HG03159 (cell line): ENCODE results near the gene MCEMP1.
"Not testable (repeated sequence)": the region's sequence is repeated elsewhere in the genome, so short reads cannot be mapped to it uniquely, and the experiment has no call there.

ENCODE experiments used
- ATAC-seq: cut with Tn5 transposase; IDR thresholded peaks from one replicate; pipeline ENCODE4 v1.9.1; 2021; ENCODE audit warnings: mild to moderate bottlenecking, moderate library complexity; ENCODE audit not compliant: unreplicated experiment

MCEMP1 gene

DNA sequence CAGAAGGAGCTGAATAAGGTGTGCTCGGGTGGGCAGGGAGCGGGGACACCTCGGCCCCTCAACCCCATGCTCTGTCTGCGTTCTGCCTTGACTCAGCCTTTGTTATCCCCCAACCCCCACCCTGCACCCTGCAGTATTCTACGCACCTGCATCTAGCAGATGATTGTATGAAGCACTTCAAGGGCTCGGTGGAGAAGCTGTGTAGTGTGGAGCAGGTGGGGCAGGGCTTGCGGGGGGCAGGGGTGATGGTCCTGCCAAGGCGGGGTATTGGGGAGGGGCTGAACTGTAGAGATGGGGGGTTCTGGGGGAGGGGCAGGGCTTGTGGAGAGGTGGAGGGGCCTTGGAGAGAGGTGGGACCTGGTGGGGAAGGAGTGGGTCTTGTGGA, 33.9 kb upstream of the MCEMP1 start:
- no peak for ATAC-seq

DNA sequence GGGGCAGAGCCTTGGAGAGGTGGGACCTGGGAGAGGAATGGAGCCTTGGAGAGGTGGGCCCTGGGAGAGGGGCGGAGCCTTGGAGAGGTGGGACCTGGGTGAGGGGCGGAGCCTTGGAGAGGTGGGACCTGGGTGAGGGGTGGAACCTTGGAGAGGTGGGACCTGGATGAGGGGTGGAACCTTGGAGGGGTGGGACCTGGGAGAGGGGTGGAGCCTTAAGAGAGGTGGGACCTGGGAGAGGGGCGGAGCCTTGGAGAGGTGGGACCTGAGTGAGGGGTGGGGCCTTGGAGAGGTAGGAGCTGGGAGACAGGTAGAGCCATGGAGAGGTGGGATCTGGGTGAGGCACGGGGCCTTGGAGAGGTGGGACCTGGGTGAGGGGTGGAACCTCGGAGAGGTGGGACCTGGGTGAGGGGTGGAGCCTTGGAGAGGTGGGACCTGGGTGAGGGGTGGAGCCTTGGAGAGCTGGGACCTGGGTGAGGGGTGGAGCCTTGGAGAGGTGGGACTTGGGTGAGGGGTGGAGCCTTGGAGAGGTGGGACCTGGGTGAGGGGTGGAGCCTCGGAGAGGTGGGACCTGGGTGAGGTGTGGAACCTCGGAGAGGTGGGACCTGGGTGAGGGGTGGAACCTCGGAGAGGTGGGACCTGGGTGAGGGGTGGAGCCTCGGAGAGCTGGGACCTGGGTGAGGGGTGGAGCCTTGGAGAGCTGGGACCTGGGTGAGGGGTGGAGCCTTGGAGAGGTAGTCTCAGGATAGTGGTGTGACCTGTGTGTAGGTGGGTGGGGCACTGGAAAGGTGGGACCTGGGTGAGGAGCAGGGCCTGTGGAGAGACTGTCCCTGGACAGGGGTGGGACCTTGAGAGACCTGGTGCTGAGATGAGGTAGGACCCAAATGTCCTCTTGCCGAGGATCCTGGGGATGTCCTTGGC, 33.0 kb upstream of the MCEMP1 start:
- not testable (repeated sequence) for ATAC-seq

DNA sequence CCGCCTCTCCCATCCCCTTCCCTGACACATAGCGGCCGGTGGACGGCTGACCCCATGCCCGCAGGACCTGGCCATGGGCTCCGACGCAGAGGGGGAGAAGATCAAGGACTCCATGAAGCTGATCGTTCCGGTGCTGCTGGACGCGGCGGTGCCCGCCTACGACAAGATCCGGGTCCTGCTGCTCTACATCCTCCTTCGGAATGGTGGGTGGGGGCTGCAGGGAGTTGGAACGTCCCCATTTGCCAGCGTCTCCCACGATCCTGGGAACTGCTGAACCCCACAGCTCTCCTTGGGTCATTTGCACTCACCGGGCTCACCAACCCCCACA, 32.4 kb upstream of the MCEMP1 start:
- no peak for ATAC-seq

DNA sequence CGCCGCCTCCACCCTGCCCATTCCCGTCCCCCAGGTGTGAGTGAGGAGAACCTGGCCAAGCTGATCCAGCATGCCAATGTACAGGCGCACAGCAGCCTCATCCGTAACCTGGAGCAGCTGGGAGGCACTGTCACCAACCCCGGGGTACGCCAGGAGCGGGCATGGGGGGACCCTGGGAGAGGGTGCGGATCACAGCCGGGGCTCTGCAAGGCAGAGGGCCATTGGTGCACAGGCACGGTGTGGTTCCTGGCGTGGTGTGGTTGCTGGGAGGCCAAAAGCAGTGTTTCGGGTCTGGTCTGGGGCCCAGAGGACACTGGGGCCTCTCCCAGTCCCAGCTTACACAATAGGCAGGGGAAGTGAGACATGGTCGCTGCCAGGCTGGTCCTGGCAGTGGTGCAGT, 31.7 kb upstream of the MCEMP1 start:
- no peak for ATAC-seq

DNA sequence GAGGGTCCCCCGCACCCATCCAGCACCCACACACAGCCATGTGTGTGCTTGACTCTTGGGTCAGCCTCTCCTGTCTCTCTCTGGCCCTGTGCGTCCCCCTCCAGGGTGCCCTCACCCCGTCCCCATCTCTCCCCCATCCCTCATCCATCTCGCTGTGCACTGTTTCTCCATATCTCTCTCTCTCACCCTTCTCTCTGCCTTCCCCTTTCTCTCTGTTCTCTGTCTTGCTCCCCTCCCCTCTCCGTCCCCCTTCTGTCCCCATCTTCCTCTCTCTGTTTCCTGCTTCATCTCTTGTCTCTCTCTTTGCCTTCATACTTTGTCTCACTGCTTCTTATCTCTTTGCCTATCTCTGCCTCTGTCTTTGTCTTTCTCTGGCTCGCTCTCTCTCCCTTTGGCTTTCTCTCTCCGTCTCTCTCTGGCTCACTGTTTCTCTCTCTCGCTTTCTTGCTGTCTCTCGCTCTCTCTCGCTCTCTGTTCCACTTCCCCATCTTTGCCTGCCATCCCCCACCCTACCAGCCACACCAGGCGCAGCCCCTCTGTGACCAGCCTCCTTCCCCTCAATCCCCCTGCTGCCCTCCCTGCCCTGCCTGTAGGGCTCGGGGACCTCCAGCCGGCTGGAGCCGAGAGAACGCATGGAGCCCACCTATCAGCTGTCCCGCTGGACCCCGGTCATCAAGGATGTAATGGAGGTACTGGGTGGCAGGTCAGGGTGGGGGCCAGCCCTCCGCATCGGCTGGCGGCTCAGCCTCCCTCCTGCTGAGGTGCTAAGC, 31.0 kb upstream of the MCEMP1 start:
- no peak for ATAC-seq

DNA sequence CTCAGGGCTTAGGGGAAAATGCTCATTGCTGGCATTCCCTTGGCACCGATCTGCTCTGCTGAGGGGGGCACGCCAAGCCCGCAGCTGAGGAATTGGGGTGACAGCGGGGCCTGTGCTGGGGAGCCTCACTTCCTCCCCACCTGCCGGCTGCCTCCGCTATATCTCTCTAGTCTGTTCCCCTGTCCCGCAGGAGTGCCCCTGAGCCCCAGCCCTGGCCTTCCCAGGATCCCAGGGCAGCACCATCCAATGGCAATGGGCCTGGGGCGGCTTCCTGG, 30.5 kb upstream of the MCEMP1 start:
- no peak for ATAC-seq

GRCh38 chr19:7647156-7647555, 29.7 kb upstream of the MCEMP1 start:
- no peak for ATAC-seq

- ATAC-seq: no peak
Observed at GRCh38 chr19:7648265-7649014, 28.4 kb upstream of the MCEMP1 start.

DNA sequence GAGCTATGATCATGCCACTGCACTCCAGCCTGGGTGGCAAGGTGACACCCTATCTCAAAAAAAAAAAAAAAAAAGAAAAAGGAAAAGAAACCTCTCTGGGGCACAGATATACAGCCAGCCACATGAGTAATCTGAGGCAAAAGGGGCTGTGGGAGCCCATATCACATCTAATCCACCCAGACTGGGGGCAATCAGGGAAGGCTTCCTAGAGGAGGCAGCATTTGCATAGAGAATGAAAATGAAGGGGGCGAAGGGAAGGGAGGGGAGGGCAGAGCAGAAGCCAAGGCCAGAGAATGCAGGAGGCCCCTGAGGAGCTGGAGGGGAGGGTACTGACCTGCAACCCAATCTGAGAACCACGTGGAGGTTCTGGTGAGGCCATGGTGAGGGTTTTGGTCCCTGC, 26.7 kb upstream of the MCEMP1 start:
- ATAC-seq: no peak

DNA sequence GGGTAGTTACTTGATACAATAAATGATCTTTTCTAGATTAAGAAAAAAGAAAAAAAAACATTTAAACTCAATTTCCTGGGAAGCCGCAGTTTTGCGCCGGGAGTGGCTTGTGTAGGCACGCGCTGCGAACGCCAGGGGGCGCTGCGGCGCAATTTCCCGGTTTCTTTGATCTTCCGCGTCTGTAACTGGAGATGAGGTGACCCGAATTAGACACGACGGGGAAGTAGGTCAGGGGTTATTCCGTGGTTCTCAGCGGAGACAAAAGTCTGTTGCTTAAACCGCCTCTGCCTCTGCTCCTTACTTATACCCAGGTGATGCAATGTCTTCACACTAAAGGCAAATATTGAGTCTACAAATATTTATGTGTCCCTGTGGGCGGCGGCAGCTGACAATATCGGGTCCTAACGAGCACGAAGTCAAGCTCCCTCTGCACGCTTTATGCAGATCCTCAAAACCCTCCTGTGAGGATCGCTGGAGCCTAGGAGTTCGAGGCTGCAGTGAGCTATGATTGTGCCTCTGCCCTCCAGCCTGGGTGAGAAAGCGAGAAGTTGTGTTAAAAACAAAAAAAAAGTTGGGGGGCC, 24.7 kb upstream of the MCEMP1 start:
- ATAC-seq: no peak

DNA sequence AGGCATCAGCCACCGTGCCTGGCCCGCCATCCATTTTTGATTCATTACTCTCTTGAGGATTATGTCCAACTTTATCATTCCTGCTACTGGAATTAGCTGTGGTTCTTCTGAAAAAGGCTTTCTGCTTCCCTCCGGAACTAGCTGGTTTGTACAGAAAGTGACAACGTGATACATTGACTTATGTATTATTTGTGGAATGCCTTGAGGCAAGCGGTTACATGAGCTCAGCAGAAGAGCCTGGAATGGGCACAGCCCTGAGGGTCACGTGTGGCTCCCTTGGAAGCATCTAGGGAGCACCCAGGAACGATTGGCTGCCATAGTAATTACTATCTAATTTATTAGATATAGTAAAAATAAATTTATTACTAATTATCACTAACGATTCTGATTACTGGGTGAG, 22.5 kb upstream of the MCEMP1 start:
- no peak for ATAC-seq

GRCh38 chr19:7655581-7655980, 21.3 kb upstream of the MCEMP1 start:
- no peak for ATAC-seq

DNA sequence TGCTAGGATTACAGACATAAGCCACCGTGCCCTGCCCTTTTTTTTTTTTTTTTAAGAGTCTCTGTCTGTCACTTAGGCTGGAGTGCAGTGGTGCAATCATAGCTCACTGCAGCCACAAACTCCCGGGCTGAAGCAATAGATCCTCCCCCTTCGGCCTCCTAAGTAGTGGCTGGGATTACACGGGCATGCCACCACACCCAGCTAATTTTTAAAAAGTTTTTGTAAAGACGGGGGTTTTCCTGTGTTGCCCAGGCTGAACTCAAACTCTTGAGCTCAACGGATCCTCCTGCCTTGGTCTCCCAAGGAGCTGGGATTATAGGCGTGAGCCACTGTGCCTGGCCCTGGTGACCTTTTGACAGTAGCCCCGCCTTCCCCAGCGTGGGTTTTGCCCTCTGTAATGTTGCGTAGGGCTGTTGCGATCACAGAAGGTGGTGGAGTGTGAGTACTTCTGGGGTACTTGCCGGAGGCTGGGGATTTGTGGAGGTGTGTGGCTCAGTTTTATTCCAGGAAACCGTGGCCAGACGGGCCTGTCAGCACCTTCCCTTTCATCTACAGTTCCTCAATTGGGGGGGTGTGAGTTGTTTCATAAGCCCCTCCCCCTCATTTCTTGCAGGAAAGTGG, 19.6 kb upstream of the MCEMP1 start:
- no peak for ATAC-seq

DNA sequence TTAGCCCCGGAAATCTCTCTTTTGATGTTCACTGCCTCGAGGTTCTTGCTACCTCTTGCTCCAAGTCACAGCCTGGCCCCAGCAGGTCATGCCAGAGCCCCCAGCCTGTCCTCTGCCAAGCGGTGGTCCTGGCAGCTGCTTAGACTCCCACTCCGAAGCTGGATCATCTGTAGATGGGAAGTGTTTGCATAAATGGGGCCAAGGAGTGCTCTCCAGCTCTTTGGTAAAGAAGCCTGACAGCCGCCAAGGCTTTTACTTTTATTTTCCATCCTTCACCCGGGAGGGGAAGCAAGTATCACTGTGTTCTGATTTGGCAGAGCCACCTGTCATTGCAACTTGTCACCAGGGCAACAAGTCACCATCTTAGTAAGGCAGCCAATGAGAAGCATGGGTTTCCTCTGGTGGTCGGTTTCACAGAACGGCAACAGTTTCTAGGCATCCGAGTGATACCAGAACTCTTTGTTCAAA, 18.6 kb upstream of the MCEMP1 start:
- ATAC-seq: peak; percentile 76

GRCh38 chr19:7661744-7662538, 14.9 kb upstream of the MCEMP1 start:
- ATAC-seq: no peak

DNA sequence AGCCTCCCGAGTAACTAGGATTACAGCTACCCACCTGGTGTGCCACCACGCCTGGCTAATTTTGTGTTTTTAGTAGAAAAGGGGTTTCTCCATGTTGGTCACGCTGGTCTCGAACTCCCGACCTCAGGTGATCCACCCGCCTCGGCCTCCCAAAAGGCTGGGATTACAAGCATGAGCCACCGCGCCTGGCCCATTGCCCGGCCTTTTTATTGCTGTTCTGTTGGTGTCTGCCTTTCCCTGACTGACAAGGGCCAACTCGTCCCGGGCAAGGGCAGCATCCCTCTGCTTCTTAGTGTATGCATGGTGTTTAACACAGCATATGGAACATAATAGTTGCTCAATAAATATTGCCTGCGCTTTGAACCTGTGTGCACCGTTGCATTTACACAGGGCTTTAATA, 14.2 kb upstream of the MCEMP1 start:
- no peak for ATAC-seq

DNA sequence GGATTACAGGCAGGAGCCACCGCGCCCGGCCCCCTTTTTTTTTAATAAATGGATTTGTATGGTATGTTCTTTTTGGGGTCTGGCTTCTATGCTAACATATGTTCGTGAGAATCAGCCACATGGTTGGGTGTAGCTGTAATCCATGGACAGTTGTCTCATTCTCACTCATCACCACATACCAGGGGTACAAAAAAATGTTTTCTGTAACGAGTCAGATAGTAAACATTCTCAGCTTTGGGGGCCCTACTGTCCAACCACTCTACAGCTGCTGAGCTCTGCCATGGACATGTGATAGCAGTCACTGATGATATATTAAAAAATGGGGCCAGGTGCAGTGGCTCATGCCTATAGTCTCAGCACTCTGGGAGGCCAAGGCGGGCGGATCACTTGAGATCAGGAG, 13.2 kb upstream of the MCEMP1 start:
- ATAC-seq: no peak

- ATAC-seq: no peak
Observed at GRCh38 chr19:7665076-7665475, 11.8 kb upstream of the MCEMP1 start.

- no peak for ATAC-seq
Observed at GRCh38 chr19:7668842-7669241, 8.0 kb upstream of the MCEMP1 start, which contains the start of gene RETN. TSS of gene RETN (plus strand) at chr19:7669049. CDS start at chr19:7669327, 278 bp downstream.

GRCh38 chr19:7669641-7670040, 7.2 kb upstream of the MCEMP1 start:
- no peak for ATAC-seq
